ENCODE results near the gene PRDM1.
A peak's percentile ranks its signal among the peaks of the same experiment; 100 is the strongest.

PRDM1 gene

DNA sequence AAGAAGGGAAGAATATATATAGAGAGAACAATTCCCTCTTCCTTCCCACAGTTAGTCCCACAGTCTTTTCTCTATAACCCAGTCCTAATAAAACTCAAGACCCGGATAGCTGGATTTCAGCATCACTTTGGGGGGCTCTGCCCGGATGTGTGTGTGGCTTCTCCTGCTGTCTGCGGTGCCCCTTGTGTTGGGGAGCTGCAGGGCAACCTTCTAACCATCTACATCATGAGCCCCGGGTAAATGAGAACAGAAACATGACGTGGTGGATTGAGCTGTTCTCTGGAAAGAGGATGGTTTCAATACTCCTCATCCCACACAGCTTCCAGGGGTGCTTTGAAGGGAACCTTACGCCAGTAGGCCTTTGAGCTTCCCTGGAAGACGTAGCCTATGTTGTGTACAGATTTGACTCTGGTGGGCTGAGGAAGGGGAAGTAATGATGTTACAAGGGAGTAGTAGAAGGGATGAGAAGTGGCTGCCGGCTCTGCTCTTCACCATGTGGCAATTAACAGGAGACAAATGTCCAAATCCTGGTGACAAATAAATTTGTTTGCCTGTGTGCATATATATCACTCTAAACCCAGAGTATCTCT, 13.5 kb upstream of the PRDM1 start:
- no peak for DNase-seq

GRCh38 chr6:106074146-106074545, 12.0 kb upstream of the PRDM1 start:
- DNase-seq: no peak

- DNase-seq: no peak
Observed at GRCh38 chr6:106076139-106076538, 10.0 kb upstream of the PRDM1 start.

DNA sequence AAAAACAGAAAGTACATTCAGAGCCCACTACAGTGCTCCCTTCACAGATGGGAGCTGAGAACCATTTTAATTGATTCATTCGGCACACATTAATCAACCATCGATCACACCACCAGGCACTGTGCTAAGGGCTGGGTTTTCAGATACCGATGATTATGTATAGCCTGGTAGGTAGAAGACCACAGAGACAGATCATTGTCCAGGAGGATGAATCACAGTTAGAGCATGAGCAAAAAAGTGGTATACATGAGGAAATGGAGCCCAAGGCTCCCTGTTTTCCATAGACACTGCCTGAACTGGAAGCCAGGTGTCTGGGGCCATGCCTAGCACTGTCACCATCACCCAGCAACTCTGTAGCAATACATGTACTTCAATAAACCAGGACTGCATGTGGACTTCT, 9.0 kb upstream of the PRDM1 start:
- DNase-seq: no peak

GRCh38 chr6:106077881-106078280, 8.3 kb upstream of the PRDM1 start:
- DNase-seq: no peak

DNA sequence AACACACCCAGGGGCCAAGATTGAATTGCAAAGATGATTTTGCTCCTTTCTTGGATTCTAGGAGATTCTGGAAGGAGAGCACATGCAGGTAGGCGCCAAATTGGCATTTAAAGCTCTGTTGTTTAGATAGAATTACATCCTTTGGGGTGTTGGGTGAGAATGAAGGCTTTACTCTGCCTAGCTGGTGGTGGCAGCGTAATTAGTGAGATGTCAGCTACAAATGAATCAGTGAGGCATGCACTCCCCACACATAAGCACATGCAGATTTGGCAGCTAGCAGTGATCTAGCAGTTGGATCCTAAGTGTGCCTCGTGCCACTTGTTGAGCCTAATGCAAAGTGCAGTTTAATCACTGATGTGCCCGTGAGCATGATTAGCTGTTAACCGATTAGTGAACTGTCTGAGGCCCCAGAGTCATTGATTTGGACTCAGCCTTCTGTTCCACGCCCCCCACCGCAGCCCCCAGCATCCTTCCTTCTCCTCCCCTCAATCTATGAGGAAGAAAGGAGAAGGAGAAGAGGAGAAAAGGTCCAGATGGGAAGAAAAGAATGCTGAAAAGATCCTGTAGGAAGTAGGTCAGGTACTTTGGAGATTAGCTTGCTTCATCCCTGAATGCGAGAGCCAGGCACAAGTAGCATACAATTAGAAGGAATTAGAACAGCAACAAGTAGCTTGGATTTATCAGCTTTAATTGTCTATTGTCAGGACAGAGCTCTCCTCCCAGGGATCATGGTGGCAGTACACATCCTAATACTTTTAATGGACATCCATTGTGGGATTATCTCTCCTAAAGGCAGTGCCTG, 6.0 kb upstream of the PRDM1 start:
- no peak for DNase-seq

GRCh38 chr6:106080763-106081095, 5.4 kb upstream of the PRDM1 start:
- no peak for DNase-seq

GRCh38 chr6:106081715-106082114, 4.4 kb upstream of the PRDM1 start:
- no peak for DNase-seq

DNA sequence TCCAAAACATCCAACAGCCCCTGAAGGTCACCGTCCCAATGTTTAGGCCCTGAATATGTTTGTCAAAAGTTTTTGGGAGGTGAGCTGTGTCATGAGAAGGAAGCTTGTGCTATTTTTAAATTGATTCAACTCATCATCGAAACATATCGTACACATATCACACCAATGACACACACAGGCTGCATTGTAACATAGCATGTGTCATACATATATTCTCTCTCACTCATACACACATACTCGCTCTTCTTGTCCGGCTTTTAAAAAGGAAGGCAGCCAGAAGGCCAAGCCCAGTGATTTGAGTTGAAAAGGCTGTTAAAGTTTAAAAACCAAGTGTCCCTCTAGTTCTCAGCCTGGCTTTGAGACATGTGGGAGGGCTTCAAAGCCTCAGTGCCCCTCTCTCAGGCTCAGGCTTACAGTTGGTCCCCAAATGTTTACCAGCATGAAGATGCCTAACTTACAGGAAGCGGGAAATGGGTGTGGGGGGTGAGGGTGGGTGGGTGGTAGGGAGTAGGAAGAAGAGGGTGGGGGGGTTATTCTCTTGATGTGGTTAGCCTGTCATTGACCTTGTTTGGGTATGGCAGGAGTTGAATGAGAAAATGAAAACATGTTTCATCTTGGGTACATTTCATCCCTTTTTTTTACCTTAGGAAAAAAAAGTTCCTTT, 3.3 kb upstream of the PRDM1 start:
- no peak for DNase-seq

DNA sequence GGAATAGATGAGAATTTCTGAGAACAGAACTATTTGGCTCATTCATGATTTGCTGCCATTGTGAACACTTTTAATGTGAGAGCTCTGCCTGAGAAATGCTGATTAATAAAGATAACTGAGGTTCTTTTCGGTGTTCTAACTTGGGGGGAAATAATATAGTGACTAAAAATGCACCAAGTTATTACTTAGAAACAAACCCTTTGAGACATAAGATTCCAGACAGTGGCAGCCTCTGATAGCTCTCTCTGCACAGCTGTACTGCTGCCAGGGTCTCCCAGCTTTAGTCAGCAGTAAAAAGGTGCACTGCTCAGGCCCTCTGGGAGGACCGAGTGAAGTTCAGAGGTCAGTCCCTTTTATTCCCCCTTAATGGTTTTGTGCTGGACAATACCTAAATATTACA, 2.5 kb upstream of the PRDM1 start:
- DNase-seq: no peak

DNA sequence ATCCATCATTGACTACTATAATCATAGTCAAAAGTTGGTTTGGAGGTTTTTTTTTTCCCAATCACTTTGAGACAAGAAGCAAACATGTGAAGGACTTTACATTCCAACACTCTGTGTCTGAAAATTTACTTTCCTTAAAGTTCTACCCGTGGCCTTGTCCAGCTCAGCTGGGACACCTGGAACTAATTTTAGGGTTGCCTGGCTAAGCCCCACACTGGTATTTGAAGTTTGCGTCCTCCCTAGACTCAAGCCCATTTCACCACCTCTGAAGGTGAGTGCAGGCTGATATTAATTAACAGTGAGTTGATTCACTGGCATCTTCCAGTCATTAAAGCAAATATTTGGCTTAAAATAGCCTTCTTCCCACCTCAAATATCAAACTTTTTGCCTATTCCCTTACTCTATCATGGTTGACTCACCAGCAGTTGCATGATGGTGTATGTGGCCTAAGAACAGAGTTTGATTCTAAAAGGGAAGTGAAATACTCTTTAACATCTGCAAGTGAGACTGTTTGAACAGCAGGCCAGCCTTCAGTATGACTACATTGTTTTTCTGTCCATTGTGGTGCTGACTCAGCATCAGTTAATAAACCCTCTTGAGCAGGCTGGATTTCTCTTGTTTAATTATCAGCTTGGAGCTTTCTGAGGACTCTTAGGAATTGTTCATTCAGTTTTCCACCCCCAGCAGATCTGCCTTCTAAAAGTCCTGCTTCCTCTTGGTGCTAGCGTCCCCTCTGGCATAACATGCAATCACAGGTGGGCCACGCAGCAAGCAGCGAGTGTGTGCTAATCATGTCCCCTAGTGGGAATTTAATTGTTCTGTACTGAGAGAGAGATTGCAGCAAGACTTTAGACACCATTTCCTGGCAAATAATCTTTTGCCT, 1.8 kb upstream of the PRDM1 start:
- DNase-seq: no peak

GRCh38 chr6:106084989-106085691, 996 bp upstream of the PRDM1 start:
- no peak for DNase-seq

DNA sequence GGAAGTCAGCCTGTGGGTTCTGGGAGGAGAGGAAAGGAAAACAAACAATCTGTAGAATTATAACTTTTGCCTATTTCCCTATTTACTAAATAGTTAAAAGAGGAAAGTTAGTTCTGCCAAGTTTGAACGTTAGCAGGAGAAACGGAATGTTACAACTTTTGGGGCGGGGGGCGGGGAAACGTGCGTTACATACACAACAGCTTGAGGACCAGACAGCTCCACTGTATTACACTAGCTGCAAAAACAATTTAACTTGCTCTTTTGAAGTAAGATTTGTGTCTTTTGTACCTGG, 498 bp upstream of the PRDM1 start:
- DNase-seq: no peak

GRCh38 chr6:106086814-106087175, 659 bp downstream of the PRDM1 start:
- DNase-seq: no peak

DNA sequence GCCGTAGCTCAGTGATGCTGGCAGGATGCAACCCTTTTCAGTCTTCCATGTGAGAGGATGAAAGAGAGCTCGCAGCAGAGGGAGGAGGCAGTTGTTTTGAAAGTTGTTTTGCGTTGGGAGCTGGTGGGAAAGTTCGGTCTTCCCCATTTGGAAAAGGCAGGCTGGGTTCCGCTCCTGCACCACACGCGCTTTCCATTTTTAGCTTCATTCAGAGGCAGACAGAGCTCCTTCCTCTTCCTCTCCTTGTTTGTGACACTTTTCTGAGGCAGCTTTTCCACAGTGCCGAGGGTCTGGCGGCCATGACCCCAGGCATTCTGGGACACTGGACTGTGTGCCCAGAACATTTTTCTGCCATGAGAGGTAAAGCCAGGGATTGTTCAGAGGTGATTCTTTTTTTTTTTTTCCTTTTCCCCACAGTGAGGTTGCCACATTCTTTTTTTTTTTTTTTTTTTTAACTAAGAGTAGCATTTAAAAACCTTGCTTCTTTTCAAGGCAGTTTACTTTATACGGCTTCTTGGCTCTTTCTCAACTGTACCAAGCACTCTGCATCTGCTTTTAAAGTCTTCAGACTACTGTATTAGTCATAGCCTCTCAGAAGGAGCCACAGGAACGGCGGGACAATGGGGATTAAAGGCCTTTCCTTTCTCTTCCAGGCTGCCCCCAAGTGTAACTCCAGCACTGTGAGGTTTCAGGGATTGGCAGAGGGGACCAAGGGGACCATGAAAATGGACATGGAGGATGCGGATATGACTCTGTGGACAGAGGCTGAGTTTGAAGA, 1.6 kb downstream of the PRDM1 start:
- no peak for DNase-seq

- DNase-seq: peak; percentile 54
Observed at GRCh38 chr6:106090001-106090400, 3.9 kb downstream of the PRDM1 start.

DNA sequence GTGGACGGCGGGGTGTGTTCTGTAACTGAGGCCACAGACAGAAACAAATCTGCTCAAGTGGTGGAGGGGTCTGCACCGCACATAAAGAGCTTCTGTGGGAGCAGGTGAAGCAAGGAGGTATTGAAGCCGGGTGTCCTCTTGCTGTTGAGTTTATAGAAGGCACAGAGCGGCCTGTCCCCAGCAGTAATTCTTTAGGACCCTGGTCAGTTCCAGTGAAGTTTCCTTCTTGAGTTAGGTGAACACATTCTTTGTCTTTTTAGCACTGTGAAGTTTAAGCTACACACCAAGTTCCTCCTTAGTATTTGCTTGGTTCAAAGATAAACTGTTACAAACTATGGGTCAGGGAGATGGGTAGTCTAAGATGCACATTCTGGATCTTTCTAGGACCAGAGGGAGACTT, 6.1 kb downstream of the PRDM1 start:
- no peak for DNase-seq

DNA sequence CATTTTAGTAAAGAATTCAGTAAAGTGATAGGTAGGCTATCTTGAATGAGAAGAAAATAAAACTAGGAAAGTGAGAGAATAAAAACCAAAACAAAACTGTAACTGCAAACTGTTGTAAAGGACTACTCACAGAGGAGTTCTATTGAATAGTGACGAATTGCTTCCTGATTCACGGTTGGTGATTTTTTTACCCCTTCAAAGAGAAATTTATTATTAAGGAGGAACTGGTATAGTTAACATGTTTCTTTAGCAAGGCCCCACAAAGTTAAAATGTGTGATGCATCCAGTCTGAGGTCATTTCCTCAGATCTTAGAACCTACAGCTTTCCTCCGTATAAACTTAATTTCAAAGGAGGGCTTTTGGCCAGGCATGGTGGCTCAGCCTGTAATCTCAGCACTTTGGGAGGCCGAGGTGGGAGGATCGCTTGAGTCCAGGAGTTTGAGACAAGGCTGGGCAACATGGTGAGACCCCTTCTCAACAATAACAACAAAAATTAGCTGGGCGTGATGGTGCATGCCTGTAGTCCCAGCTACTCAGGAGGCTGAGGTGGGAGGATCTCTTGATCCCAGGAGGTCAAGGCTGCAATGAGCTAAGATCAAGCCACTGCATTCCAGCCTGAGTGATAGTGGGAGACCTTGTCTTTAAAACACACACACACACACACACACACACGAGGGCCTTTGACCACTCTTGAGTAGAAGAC, 8.3 kb downstream of the PRDM1 start:
- DNase-seq: peak; percentile 53

DNA sequence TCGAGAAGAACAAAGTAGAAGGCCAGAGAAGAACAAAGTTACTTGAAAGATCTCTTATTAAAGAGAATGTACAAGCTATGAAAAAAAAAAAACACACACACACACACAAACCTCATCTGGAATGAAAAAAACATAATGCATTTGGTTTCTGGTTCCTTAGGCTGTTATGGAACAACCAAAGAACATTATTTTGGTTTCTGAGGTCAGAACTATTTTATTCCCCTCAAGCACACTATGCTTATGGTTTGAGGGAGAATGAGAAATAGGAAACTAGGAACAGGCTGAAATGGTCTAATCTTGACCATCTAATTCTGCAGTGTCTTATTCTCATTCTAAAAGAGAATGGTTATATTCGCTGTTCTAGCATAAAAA, 8.8 kb downstream of the PRDM1 start:
- no peak for DNase-seq

GRCh38 chr6:106097411-106098231, 11.5 kb downstream of the PRDM1 start:
- peak; percentile 85 for DNase-seq

All from CD4-positive, alpha-beta T cell treated with Interleukin-12 subunit alpha and Interleukin-12 subunit beta, for 1 hour (primary cell).